ENCODE measurements around the gene NTN1. TPM values are rescaled to one million over a fixed set of nuclear protein-coding genes. Genes with fewer than 3 reads are reported as not detected.
"Not testable (repeated sequence)": the region's sequence is repeated elsewhere in the genome, so short reads cannot be mapped to it uniquely, and the experiment has no call there.

The NTN1 gene
- 5.1 TPM for polyA plus RNA-seq (2012; ENCODE audit: insufficient read depth, insufficient read length)

DNA sequence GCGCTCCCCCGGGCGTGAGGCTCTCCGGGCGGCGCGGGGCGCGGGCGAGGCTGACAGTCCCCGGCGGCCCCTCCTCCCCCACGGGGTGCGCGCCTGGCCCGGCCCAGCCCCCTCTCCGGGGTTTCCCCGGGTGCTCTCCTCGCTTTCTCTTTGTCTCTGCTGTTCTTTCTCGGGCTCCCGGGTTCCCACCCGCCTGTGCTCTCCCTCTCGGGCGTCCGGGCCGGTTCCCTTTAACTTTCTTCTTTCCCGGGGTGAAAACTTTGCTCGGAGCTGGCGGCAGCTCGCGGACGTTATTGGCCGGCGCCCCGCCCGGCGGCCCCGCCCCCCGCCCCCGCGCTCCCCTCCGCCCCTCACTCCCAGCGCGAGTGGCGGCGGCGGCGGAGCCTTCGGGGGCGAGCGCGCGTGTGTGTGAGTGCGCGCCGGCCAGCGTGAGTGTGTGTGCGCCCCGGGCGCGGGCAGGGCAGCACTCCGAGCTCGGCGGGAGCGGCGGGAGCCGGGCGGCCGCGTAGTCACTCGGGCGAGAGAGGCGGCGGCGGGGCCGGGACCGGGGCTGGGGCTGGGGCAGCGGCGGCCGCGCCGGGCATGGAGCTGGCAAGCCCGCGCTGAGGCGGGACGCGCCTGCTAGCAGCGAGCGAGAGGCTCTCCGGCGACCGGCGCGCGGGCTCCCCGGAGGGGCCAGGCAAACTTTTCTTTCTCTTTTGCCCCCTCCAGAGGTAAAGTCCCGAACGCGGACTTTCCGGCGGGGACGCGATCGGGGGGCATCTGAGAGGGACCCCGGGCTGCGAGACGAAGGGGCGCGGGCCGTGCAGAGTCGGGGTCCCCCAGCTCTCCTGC lies at the start of gene NTN1:
Gene NTN1 (plus strand): TSS at position 353 of the 834 bp plus-strand sequence. CDS start 864 bp downstream, outside the sequence.
- H3K4me3 ChIP-seq (ENCODE audit: low read length) = peak within 1 kb of the TSS; percentile 55
- no peak for DNase-seq (ENCODE audit: low read depth, low spot score)

DNA sequence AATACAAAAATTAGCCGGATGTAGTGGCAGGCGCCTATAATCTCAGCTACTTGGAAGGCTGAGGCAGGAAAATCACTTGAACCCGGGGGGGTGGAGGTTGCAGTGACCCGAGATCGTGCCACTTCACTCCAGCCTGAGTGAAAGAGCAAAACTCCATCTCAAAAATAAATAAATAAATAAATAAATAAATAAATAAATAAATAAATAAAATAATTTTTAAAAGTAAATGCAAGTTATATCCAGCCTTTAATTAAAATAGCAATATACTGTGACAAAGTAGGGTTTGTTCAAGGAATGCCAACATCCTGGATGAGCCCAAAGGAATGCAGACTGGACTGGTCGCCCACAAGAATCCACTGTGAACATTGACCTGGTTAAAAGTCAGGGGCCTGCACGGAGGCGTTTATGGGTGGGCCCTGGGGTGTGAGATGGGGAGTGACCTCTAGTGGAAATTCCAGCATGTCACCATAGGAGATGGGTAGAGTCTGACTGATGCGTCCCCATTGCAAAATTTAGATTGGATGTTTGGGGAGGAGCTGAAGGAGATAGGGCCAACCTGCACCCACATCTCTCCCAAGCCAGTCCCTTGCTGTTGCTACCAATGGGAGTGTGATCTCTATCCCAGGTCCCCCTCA lies 46.1 kb upstream of the NTN1 start:
- DNase-seq (ENCODE audit: low read depth, low spot score) = no peak
- H3K4me3 ChIP-seq (ENCODE audit: low read length) = no peak overlapping the region

DNA sequence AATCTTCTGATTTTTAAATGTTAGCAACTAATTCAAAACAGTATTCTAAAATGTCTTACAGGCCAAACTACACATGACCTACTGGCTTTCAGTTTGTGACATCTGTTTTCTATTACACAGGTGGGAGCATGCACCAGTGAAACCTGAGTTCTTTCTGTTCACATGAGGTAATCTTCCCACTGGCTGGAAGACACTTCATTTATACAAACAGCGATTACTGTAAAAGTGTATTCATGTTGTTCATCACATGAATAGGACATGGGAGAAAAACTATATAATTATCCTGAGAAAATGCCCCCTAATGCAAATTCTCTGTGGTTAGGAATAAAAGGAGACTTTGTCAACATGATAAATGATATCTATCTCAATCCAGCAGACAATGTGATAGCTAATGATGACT lies 44.7 kb upstream of the NTN1 start:
- DNase-seq (ENCODE audit: low read depth, low spot score) = no peak
- no peak overlapping the region for H3K4me3 ChIP-seq (ENCODE audit: low read length)

DNA sequence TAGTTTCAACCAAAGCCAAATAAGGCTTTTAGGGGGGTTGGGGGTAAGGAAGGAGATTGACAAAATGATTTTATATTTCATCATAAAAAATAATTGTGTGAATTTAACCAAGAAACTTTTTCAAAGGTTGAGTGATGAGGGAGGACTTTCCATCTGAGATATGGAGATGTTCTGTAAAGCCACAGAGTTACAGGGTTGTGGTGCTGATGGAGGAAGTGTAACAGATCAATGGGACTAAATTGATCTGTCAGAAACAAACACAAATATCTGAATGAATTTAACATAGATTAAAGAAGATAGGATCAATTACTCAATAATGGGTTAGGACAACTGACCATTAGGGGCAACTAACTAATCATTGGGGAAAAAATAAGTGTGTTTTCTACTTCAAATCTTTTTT lies 41.6 kb upstream of the NTN1 start:
- DNase-seq (ENCODE audit: low read depth, low spot score) = no peak
- H3K4me3 ChIP-seq (ENCODE audit: low read length) = no peak overlapping the region

GRCh38 chr17:8981443-8981842 lies 39.9 kb upstream of the NTN1 start:
- H3K4me3 ChIP-seq (ENCODE audit: low read length) = no peak overlapping the region
- no peak for DNase-seq (ENCODE audit: low read depth, low spot score)

DNA sequence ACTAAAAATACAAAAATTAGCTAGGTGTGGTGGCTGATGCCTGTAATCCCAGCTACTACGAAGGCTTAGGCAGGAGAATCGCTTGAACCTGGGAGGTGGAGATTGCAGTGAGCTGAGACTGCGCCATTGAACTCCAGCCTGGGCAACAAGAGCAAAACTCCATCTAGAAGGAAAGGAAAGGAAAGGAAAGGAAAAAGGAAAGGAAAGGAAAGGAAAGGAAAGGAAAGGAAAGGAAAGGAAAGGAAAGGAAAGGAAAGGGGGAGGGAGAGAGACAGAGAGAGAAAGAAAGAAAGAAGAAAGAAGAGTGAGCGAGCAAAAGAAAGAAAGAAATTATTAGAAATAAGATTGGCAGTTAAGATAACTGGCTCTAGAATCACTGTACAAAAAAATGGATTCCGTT lies 37.1 kb upstream of the NTN1 start:
- not testable (repeated sequence) for H3K4me3 ChIP-seq (ENCODE audit: low read length); DNase-seq (ENCODE audit: low read depth, low spot score)

GRCh38 chr17:8985054-8985701 lies 36.1 kb upstream of the NTN1 start:
- no peak for DNase-seq (ENCODE audit: low read depth, low spot score)
- no peak overlapping the region for H3K4me3 ChIP-seq (ENCODE audit: low read length)

- no peak overlapping the region for H3K4me3 ChIP-seq (ENCODE audit: low read length)
- no peak for DNase-seq (ENCODE audit: low read depth, low spot score)
Observed at GRCh38 chr17:8986295-8986694, 35.0 kb upstream of the NTN1 start.

- not testable (repeated sequence) for DNase-seq (ENCODE audit: low read depth, low spot score); H3K4me3 ChIP-seq (ENCODE audit: low read length)
Observed at GRCh38 chr17:8988263-8988935, 32.9 kb upstream of the NTN1 start.

DNA sequence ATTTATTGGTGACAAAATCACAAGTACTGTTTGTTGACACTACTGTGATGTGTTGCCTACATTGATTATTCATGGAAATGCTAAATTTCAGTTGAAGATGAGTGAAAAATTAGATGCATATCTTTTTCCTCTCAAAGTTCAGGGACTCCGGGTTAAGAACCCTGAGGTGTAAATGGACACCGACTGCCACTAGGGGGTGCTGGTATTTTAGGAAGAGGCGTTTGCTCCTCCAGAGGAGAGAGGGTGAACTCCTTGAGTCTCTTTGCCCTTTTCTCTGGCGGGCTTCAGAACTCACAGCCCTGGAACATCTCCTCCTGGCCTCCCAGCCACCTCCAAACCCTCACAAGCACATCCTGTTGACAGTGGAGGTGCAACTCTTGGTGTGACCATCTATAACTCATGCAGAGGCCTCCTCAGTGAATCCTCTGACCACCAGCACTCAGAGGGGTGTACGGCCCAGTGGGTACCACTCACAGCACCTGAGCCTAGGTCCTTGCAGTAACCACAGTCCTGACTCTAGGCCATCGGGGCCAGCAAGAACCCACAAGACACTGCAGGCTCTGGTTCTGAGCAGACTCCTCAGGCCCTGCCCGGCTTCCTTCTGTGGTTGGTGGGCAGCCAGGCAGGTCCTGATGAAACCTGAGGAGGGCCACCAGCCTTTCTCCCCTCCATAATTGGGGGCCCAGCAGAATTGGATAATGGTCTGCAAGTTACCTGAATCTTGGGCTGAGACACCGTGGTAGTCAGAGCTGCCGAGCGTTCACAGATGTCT lies 29.6 kb upstream of the NTN1 start:
- no peak overlapping the region for H3K4me3 ChIP-seq (ENCODE audit: low read length)
- DNase-seq (ENCODE audit: low read depth, low spot score) = peak; percentile 71

DNA sequence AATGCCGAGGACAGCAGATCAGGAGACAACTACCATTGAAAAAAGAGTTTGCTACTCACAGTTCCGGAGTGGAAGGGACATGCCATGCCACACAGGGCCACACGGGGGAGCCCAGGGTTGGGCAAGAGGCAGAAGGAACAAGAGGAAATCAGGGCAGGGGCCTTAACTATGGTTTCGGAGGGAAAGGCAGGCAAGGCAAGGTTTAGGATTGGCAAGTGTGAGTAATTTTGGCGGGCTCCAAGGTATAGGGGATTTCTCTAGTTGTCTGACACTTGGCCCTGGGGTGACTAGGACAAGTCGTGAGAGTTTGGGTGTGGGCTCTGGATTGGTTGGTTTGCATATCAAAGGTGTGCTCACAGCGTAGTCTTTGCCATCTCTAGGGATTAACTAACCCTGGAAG lies 27.0 kb upstream of the NTN1 start:
- no peak overlapping the region for H3K4me3 ChIP-seq (ENCODE audit: low read length)
- DNase-seq (ENCODE audit: low read depth, low spot score) = peak; percentile 58

GRCh38 chr17:8995711-8996110 lies 25.6 kb upstream of the NTN1 start:
- no peak for DNase-seq (ENCODE audit: low read depth, low spot score)
- no peak overlapping the region for H3K4me3 ChIP-seq (ENCODE audit: low read length)

DNA sequence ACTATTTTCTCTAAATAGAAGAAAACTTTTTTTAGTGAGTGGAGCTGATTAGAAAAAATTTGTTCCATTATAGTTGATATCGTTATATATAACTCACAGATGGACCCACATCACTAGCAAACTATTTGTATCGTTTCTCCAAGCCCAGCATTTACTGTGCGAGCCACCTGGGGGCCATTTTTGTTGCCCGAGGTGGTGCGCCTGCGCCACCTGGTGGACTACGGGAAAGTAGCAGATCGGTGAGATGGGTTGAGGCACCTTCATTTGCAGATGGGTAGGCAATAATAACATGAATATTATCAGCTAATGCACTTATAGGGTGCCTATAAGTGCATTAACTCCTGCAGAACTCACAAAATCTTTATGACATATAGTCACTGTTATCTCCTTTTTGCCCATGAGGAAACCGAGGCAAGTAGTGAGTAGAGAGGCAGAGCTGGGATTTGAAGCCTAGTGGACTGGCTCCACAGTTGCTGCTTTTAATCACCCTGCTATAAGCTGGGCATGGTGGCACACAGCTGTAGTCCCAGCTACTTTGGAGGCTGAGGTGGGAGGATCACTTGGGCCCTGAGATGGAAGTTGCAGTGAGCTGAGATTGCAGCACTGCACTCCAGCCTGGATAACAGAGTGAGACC lies 23.2 kb upstream of the NTN1 start:
- H3K4me3 ChIP-seq (ENCODE audit: low read length) = no peak overlapping the region
- DNase-seq (ENCODE audit: low read depth, low spot score) = peak; percentile 61

- H3K4me3 ChIP-seq (ENCODE audit: low read length) = no peak overlapping the region
- DNase-seq (ENCODE audit: low read depth, low spot score) = no peak
Observed at GRCh38 chr17:9001559-9001958, 19.8 kb upstream of the NTN1 start.

- H3K4me3 ChIP-seq (ENCODE audit: low read length) = no peak overlapping the region
- DNase-seq (ENCODE audit: low read depth, low spot score) = no peak
Observed at GRCh38 chr17:9002227-9002605, 19.1 kb upstream of the NTN1 start.

GRCh38 chr17:9002606-9003354 lies 18.5 kb upstream of the NTN1 start:
- no peak for DNase-seq (ENCODE audit: low read depth, low spot score)

GRCh38 chr17:9003355-9004131 lies 17.8 kb upstream of the NTN1 start:
- H3K4me3 ChIP-seq (ENCODE audit: low read length) = no peak overlapping the region
- no peak for DNase-seq (ENCODE audit: low read depth, low spot score)

More at GRCh38 chr17:9002606-9003354, 18.5 kb upstream of the NTN1 start:
- H3K4me3 ChIP-seq (ENCODE audit: low read length) = no peak overlapping the region
